GM18951 (cell line): ENCODE results near the gene USP4.
"Not testable (repeated sequence)": the region's sequence is repeated elsewhere in the genome, so short reads cannot be mapped to it uniquely, and the experiment has no call there.

Experiments used
- POLR2A ChIP-seq: IDR thresholded peaks from 4 replicates; pipeline ENCODE4 v1.6.1; 2011; ENCODE audit warnings: mild to moderate bottlenecking; ENCODE audit not compliant: insufficient read length, insufficient read depth; ENCODE audit errors: extremely low read depth
- in situ Hi-C: fragments of 300-500 bp; cut with MboI; formaldehyde crosslinking; loops from one replicate; pipeline ENCODE4 v1.12.0; 2022; ENCODE audit warnings: low sequenced_read_pairs, mixed read lengths, inconsistent platforms; ENCODE audit not compliant: unreplicated experiment

The USP4 gene

GRCh38 chr3:49362561-49362960, 22.7 kb upstream of the USP4 start:
- in situ Hi-C loops: no loop called here
- no peak for TF ChIP-seq POLR2A

GRCh38 chr3:49359623-49360022, 19.8 kb upstream of the USP4 start:
- in situ Hi-C loops: no loop called here
- no peak for TF ChIP-seq POLR2A

GRCh38 chr3:49358884-49359225, 19.0 kb upstream of the USP4 start:
- no peak for TF ChIP-seq POLR2A
- in situ Hi-C loops: no loop called here

GRCh38 chr3:49358217-49358883, 18.5 kb upstream of the USP4 start, which contains the start of gene GPX1:
Gene GPX1, minus strand, starts transcription at chr3:49358353. Its CDS starts 75 bp downstream, at chr3:49358278.
- peak; percentile 95 for TF ChIP-seq POLR2A
- in situ Hi-C loops: no loop called here

GRCh38 chr3:49357443-49358216, 17.8 kb upstream of the USP4 start:
- in situ Hi-C loops: not testable (repeated sequence)

- in situ Hi-C loops: not testable (repeated sequence)
Observed at GRCh38 chr3:49357095-49357442, 17.2 kb upstream of the USP4 start.

- in situ Hi-C loops: no loop called here
- TF ChIP-seq POLR2A: no peak
Observed at GRCh38 chr3:49352890-49353421, 13.1 kb upstream of the USP4 start.

- TF ChIP-seq POLR2A: peak; percentile 18
- in situ Hi-C loops: no loop called here
Observed at GRCh38 chr3:49352281-49352680, 12.4 kb upstream of the USP4 start.

- in situ Hi-C loops: no loop called here
- no peak for TF ChIP-seq POLR2A
Observed at GRCh38 chr3:49351521-49352011, 11.7 kb upstream of the USP4 start.

GRCh38 chr3:49349348-49350114, 9.7 kb upstream of the USP4 start:
- in situ Hi-C loops: no loop called here
- TF ChIP-seq POLR2A: no peak

- in situ Hi-C loops: not testable (repeated sequence)
Observed at GRCh38 chr3:49348361-49348760, 8.5 kb upstream of the USP4 start.

- in situ Hi-C loops: no loop called here
- TF ChIP-seq POLR2A: no peak
Observed at GRCh38 chr3:49346797-49347251, 7.0 kb upstream of the USP4 start.

- TF ChIP-seq POLR2A: no peak
- in situ Hi-C loops: no loop called here
Observed at GRCh38 chr3:49343163-49343562, 3.3 kb upstream of the USP4 start.
